ENCODE data around the gene PIAS4. TPM values are rescaled to one million over a fixed set of nuclear protein-coding genes. Genes with fewer than 3 reads are reported as not detected.
A peak's percentile ranks its signal among the peaks of the same experiment; 100 is the strongest.

PIAS4 gene
- total RNA-seq, 4 donors from 2014 or later = 10.6 to 21.6 (median 11.2) TPM

DNA sequence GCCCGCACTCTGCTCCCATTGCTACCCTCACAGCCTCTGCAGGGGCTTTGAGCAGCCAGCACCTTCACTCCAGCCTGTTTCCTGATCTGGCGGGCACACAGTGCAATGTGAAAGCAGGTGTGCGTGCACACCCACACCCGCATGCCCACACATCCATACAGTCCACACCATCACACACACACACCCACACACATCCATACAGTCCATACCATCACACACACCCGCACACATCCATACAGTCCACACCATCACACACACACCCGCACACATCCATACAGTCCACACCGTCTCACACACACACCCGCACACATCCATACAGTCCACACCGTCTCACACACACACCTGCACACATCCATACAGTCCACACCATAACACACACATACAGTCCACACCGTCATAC lies 28.0 kb downstream of the PIAS4 start:
- no peak for DNase-seq (ENCODE audit: low spot score)
- ATAC-seq (ENCODE audit: low FRiP score) = no peak
- TF ChIP-seq, protein P1, sequence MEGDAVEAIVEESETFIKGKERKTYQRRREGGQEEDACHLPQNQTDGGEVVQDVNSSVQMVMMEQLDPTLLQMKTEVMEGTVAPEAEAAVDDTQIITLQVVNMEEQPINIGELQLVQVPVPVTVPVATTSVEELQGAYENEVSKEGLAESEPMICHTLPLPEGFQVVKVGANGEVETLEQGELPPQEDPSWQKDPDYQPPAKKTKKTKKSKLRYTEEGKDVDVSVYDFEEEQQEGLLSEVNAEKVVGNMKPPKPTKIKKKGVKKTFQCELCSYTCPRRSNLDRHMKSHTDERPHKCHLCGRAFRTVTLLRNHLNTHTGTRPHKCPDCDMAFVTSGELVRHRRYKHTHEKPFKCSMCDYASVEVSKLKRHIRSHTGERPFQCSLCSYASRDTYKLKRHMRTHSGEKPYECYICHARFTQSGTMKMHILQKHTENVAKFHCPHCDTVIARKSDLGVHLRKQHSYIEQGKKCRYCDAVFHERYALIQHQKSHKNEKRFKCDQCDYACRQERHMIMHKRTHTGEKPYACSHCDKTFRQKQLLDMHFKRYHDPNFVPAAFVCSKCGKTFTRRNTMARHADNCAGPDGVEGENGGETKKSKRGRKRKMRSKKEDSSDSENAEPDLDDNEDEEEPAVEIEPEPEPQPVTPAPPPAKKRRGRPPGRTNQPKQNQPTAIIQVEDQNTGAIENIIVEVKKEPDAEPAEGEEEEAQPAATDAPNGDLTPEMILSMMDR (IDR thresholded peaks at IDR 0.05) = no peak

DNA sequence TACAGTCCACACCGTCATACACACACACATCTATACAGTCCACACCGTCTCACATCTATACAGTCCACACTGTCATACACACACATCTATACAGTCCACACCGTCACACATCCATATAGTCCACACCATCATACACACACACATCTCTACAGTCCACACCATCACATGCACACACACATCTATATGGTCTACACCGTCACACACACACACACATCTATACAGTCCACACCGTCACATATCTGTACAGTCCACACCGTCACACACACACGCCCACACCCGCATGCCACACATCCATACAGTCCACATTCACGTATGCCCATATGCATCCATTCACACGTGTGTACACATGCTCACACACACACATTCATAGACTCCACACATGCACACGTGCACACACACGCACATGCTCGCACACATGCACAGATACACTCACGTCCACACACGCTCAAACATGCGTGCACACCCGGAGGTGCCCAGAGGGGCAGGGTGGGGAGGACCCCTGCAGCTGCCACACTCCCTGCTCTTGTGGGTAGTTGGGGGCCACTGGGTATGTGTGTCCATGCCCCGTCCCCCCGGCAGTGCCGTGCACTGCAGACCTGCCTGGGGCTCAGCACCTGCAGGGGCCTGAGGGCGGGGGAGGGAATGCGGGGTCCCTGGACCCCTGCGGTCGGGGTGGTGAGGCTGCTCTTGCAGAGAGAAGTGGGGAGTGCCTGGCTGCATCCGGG lies 29.2 kb downstream of the PIAS4 start:
- ATAC-seq (ENCODE audit: low FRiP score) (no peak), DNase-seq (ENCODE audit: low spot score) (no peak)
- TF ChIP-seq, protein P1 (IDR thresholded peaks at IDR 0.05) = no peak

DNA sequence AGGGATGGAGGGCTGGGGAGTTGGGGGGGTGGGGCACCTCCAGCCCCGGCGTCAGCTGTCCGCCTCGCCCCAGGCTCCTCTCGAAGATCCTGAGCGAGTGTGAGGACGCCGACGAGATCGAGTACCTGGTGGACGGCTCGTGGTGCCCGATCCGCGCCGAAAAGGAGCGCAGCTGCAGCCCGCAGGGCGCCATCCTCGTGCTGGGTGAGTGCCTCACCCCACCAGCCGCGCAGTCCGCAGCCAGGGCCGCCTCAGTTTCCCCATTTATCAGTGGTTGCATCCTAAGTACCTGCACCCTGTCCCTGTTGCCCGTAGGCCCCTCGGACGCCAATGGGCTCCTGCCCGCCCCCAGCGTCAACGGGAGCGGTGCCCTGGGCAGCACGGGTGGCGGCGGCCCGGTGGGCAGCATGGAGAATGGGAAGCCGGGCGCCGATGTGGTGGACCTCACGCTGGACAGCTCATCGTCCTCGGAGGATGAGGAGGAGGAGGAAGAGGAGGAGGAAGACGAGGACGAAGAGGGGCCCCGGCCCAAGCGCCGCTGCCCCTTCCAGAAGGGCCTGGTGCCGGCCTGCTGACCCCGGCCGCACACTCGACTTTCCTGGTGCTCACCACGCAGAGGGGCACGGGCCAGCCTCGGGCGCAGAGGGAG lies 29.9 kb downstream of the PIAS4 start:
- ATAC-seq (ENCODE audit: low FRiP score) (no peak), DNase-seq (ENCODE audit: low spot score) (no peak)
- TF ChIP-seq, protein P1 (IDR thresholded peaks at IDR 0.05) = no peak

DNA sequence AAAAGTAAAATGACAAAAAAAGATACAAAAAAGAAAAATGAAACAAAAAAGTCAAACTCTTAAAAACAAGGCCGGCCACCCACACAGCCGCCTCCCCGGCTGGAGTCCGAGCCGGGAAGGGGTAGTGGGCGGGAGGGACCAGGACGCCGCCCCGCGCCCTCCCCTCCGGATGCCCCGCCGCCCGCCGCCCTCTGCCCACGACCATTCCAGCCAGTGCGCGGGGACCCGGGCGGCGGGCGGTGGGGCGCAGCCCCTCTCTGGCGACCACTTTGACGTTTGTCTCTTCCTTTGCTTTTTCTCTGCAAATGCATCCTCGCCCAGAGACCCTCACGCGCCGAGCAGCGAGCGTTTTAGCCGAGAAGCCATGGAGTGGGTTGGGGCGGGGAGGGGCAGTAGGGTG lies 30.5 kb downstream of the PIAS4 start:
- ATAC-seq (ENCODE audit: low FRiP score) (no peak), DNase-seq (ENCODE audit: low spot score) (no peak)
- TF ChIP-seq, protein P1 (IDR thresholded peaks at IDR 0.05) = no peak

DNA sequence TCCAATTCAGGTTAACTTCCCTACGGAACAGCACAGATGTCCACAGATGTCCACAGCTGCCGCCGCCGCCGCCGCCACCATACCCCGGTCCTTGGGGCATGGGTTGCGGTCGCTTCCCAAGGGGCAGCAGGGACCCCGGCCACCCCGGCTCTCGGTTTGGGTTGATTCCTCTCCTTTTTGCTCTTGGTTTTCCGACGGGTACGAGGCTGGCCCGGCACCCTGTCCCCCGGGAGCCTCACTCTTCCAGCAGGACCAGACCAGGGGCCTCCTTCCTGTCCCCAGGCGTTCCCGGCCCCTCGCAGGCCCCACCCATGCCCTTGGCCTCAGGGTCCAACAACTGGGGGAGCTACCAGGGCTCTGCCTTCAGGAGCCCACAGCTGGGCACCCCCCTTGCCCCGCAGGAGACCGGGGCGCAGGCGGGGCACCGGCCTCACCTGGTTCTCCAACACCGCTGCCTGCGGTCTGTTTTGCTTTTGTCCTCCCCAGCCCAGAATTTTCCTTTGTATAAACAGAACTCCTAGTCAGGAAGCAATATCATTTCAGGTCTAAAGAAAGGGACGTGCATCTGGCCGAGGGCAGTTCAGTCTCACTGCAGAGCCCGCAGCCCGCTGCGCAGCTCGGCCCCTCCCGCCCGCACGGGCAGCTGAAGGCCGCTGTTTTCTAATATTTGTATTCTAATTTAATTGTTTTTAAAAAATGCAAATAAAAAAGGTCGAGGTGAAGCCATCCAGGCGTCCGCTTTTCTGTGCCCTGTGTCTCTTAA lies 31.3 kb downstream of the PIAS4 start:
- DNase-seq (ENCODE audit: low spot score) (no peak), ATAC-seq (ENCODE audit: low FRiP score) (no peak)
- TF ChIP-seq, protein P1 (IDR thresholded peaks at IDR 0.05) = no peak

DNA sequence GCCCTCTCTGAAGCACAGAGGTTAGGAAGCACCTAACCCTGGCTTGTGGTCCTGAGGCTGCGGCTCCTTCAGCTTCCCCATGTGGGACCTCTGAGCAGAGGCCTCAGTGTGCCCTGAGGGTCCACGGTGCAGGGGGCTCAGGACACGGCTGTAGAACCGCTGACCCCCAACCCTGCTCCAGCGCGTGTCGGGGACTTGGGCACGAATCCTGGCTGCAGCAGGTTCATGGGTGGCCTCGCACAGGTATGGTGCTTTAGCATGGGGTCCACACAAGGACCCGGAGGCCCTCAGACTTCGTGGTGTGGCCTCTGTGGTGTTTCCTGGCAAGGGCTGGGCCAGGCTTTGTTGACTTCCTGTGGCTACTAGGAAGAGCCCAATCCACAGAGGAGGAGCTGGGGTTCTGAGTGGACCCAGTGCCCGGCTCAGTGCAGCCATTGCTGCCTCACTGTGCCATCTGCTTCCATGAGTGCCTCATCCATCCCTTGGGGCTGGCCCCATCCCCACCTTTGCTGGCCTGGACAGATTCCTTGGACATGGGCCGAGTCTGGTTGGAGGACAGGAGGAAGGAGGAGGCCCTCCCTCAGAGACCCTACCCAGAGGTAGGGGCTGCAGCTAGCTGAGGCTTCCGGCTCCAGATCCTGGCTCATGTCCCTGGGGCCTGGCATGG lies 34.7 kb downstream of the PIAS4 start:
- TF ChIP-seq, protein P1 (IDR thresholded peaks at IDR 0.05) = no peak

More for the DNA sequence above, 34.7 kb downstream of the PIAS4 start:
- peak; percentile 9 for ATAC-seq (ENCODE audit: low FRiP score)
- no peak for DNase-seq (ENCODE audit: low spot score)
